A549 (cell line): ENCODE measurements around the gene GALNTL6. TPM values are rescaled to one million over a fixed set of nuclear protein-coding genes. Genes with fewer than 3 reads are reported as not detected.

ENCODE experiments used
- ATAC-seq, 2 experiments: fragments of 200-7000 bp in 1 of 2; fragments of >200 bp in 1 of 2; cut with Nextera tagmentation in 1 of 2; cut with Tn5 transposase in 1 of 2; 3 replicates each; pipeline versions ENCODE4 v1.8.0 to v1.9.1; 2018 to 2020; ENCODE audit warnings: mild to moderate bottlenecking in 1 of 2, moderate library complexity in 1 of 2
- CTCF ChIA-PET: fragments of 300-600 bp; sonication (Branson Sonifier 250); formaldehyde crosslinking; extraction: SDS; loops from one replicate; lab custom pipeline; 2021; ENCODE audit warnings: antibody characterized with exemption, inconsistent platforms; lab: Yijun Ruan, JAX
- POLR2A ChIA-PET: fragments of 350-600 bp; formaldehyde crosslinking; extraction: SDS; loops from one replicate; lab custom pipeline; 2021; ENCODE audit warnings: antibody characterized with exemption, inconsistent platforms; lab: Yijun Ruan, JAX
- DNase-seq, 2 experiments: peaks; one replicate each; pipeline versions ENCODE4 v3.0.0 to v3.0.0-alpha.2; 2011 to 2016; ENCODE audit warnings: low read depth in 1 of 2, low spot score in 1 of 2
- FAIRE-seq: peaks from 2 replicates; lab custom pipeline; 2011; peaks lifted over from hg19 to GRCh38; lab: Jason Lieb, UNC
- H3K27ac ChIP-seq, 2 experiments: fragments of >200 bp; sonication (Bioruptor Twin); formaldehyde crosslinking; 3 replicates each; pipeline ENCODE4 v1.5.1; 2016 to 2017
- H3K4me1 ChIP-seq: fragments of >200 bp; sonication (Bioruptor Twin); formaldehyde crosslinking; 3 replicates; pipeline ENCODE4 v1.6.1; 2016
- H3K4me2 ChIP-seq: fragments of >200 bp; sonication (Bioruptor Twin); formaldehyde crosslinking; 3 replicates; pipeline ENCODE4 v1.6.1; 2016
- H3K4me3 ChIP-seq: fragments of >200 bp; sonication (Bioruptor Twin); formaldehyde crosslinking; 3 replicates; pipeline ENCODE4 v1.5.1; 2016
- H3K9me3 ChIP-seq: fragments of >200 bp; sonication (Bioruptor Twin); formaldehyde crosslinking; 3 replicates; pipeline ENCODE4 v1.6.1; 2016
- ATOH8 ChIP-seq: fragments of 250-450 bp; sonication (Bioruptor Pico); IDR thresholded peaks from 2 replicates; pipeline ENCODE4 v1.5.0; 2020; ENCODE audit warnings: low read depth, mild to moderate bottlenecking, moderate library complexity
- BCL3 ChIP-seq: fragments of >200 bp; sonication (Bioruptor Twin); formaldehyde crosslinking; IDR thresholded peaks from 3 replicates; pipeline ENCODE4 v1.6.1; 2016
- BHLHE40 ChIP-seq: IDR thresholded peaks from 2 replicates; pipeline ENCODE4 v1.6.1; 2012; ENCODE audit warnings: low read depth, low read length, inconsistent platforms
- CBX8 ChIP-seq: fragments of 200-600 bp; sonication (generic); IDR thresholded peaks from 2 replicates; pipeline ENCODE4 v1.6.1; 2016
- CEBPB ChIP-seq, 2 experiments: fragments of >200 bp in 1 of 2; sonication (Bioruptor Twin) in 1 of 2; formaldehyde crosslinking in 1 of 2; IDR thresholded peaks; 2 replicates each; pipeline ENCODE4 v1.6.1; 2012 to 2016
- EHMT2 ChIP-seq: fragments of 200-600 bp; sonication (generic); IDR thresholded peaks from 2 replicates; pipeline ENCODE4 v1.6.1; 2016; ENCODE audit warnings: antibody characterized with exemption, low read depth, mild to moderate bottlenecking, moderate library complexity
- ELK1 ChIP-seq: fragments of 150-350 bp; IDR thresholded peaks from 2 replicates; pipeline ENCODE4 v1.6.1; 2014; ENCODE audit warnings: low read depth, mild to moderate bottlenecking, low read length
- ESRRA ChIP-seq: fragments of 150-350 bp; IDR thresholded peaks from 2 replicates; pipeline ENCODE4 v1.6.1; 2014; ENCODE audit warnings: mild to moderate bottlenecking, low read length, borderline replicate concordance
- FOSB ChIP-seq: fragments of 250-450 bp; sonication (Bioruptor Pico); IDR thresholded peaks from 2 replicates; pipeline ENCODE4 v1.5.0; 2020; ENCODE audit warnings: mild to moderate bottlenecking, moderate library complexity
- FOSL2 ChIP-seq, 2 experiments: fragments of 450-650 bp in 1 of 2; fragments of >200 bp in 1 of 2; sonication (Bioruptor Twin) in 1 of 2; formaldehyde crosslinking; IDR thresholded peaks; 2 replicates each; pipeline versions ENCODE4 v1.5.0 to v1.6.1; 2016 to 2020; ENCODE audit warnings: mild to moderate bottlenecking in 1 of 2, moderate library complexity in 1 of 2
- FOXS1 ChIP-seq: fragments of 250-450 bp; sonication (Bioruptor Pico); IDR thresholded peaks from 2 replicates; pipeline ENCODE4 v1.5.0; 2020; ENCODE audit warnings: mild to moderate bottlenecking, moderate library complexity
- GATA3 ChIP-seq: IDR thresholded peaks from 2 replicates; pipeline ENCODE4 v1.6.1; 2012; ENCODE audit warnings: borderline replicate concordance
- HEYL ChIP-seq: fragments of 250-450 bp; sonication (Bioruptor Pico); IDR thresholded peaks from 2 replicates; pipeline ENCODE4 v1.8.0; 2021; ENCODE audit warnings: mild to moderate bottlenecking, moderate library complexity
- HOXB13 ChIP-seq: fragments of 250-450 bp; sonication (Bioruptor Pico); IDR thresholded peaks from 2 replicates; pipeline ENCODE4 v1.5.0; 2020; ENCODE audit warnings: low read depth, mild to moderate bottlenecking, moderate library complexity
- HOXB5 ChIP-seq: fragments of 250-450 bp; sonication (Bioruptor Pico); IDR thresholded peaks from 2 replicates; pipeline ENCODE4 v1.5.0; 2020; ENCODE audit warnings: mild to moderate bottlenecking, moderate library complexity
- JUN ChIP-seq, 2 experiments: fragments of >200 bp; sonication (Bioruptor Twin); formaldehyde crosslinking; IDR thresholded peaks; 2 replicates in 1 of 2; 3 replicates in 1 of 2; pipeline ENCODE4 v1.6.1; 2016 to 2017
- JUNB ChIP-seq: fragments of >200 bp; sonication (Bioruptor Twin); formaldehyde crosslinking; IDR thresholded peaks from 2 replicates; pipeline ENCODE4 v1.6.1; 2016
- KDM1A ChIP-seq: fragments of 200-600 bp; sonication (generic); IDR thresholded peaks from 2 replicates; pipeline ENCODE4 v1.6.1; 2016; ENCODE audit warnings: low read depth, mild to moderate bottlenecking
- MAFK ChIP-seq: fragments of 450-650 bp; IDR thresholded peaks from 2 replicates; pipeline ENCODE4 v1.6.1; 2014; ENCODE audit not compliant: partially characterized antibody
- MAX ChIP-seq: IDR thresholded peaks from 2 replicates; pipeline ENCODE4 v1.6.1; 2012
- MAZ ChIP-seq: fragments of 150-350 bp; IDR thresholded peaks from 2 replicates; pipeline ENCODE4 v1.6.1; 2014; ENCODE audit warnings: antibody characterized with exemption, low read depth, low read length, borderline replicate concordance
- NFE2L2 ChIP-seq: fragments of 150-350 bp; conservative IDR thresholded peaks from 2 replicates; pipeline ENCODE4 v1.6.1; 2014; ENCODE audit warnings: low read length
- NPAS2 ChIP-seq: fragments of 250-450 bp; sonication (Bioruptor Pico); IDR thresholded peaks from 2 replicates; pipeline ENCODE4 v1.8.0; 2022; ENCODE audit warnings: mild to moderate bottlenecking, moderate library complexity, borderline replicate concordance
- NR3C1 ChIP-seq: fragments of >200 bp; sonication (Bioruptor Twin); formaldehyde crosslinking; IDR thresholded peaks from 3 replicates; pipeline ENCODE4 v1.6.1; 2017
- POLR2A ChIP-seq: IDR thresholded peaks from 2 replicates; pipeline ENCODE4 v1.6.1; 2012; ENCODE audit warnings: mild to moderate bottlenecking, low read length
- POLR2AphosphoS2 ChIP-seq: conservative IDR thresholded peaks from 2 replicates; pipeline ENCODE4 v1.6.1; 2012; ENCODE audit warnings: low read length, improper control_type of control experiment, inconsistent platforms
- RAD21 ChIP-seq, 2 experiments: fragments of >200 bp in 1 of 2; sonication (Bioruptor Twin) in 1 of 2; formaldehyde crosslinking in 1 of 2; IDR thresholded peaks in 1 of 2; conservative IDR thresholded peaks in 1 of 2; 2 replicates in 1 of 2; 3 replicates in 1 of 2; pipeline ENCODE4 v1.6.1; 2012 to 2018; ENCODE audit warnings: inconsistent platforms in 1 of 2
- TFCP2L1 ChIP-seq: fragments of 250-450 bp; sonication (Bioruptor Pico); IDR thresholded peaks from 2 replicates; pipeline ENCODE4 v1.5.0; 2021; ENCODE audit warnings: mild to moderate bottlenecking
- TP53 ChIP-seq: fragments of 250-450 bp; sonication (Bioruptor Pico); IDR thresholded peaks from 2 replicates; pipeline ENCODE4 v1.5.0; 2021; ENCODE audit warnings: mild to moderate bottlenecking, moderate library complexity
- ZFP36 ChIP-seq: fragments of 450-650 bp; IDR thresholded peaks from 2 replicates; pipeline ENCODE4 v1.6.1; 2014; ENCODE audit warnings: borderline replicate concordance; ENCODE audit not compliant: partially characterized antibody
- WGBS: methylation state at CpG from one replicate; pipeline ENCODE4 v1.1.6; 2017; ENCODE audit errors: missing lambda C conversion rate; 5-methylcytosine and 5-hydroxymethylcytosine counted together
- polyA plus RNA-seq, 4 experiments: library from polyadenylated mRNA; depleted of rRNA in 3 of 4; stranded (reverse); fragments of >200 nt; fragmentation: RNase III in 1 of 4; extraction: RNeasy Plus Mini Kit Qiagen cat#74134 plus additional on column Dnase treatment in 1 of 4; gene quantifications; 2 replicates in 3 of 4; 3 replicates in 1 of 4; pipeline ENCODE4 v1.2.3, GENCODE V29; 2011 to 2017

The GALNTL6 gene
- polyA plus RNA-seq, 2 of the 4 experiments (the other 2 are of a cell fraction), result 0.06 to 0.49 TPM

- ChIA-PET CTCF (no interaction called here), POLR2A (no interaction called here)
- Histone ChIP-seq H3K4me2 (no peak overlapping the region), H3K4me3 (no peak overlapping the region), H3K4me1 (no peaks in the 10 kb centered on the region), H3K27ac (no peak overlapping the region), H3K9me3 (no peaks in the 10 kb centered on the region)
- WGBS, result 87% methylated on average over 2 of the region's 2 CpGs
- no peak for FAIRE-seq
- no peak for TF ChIP-seq RAD21 (conservative IDR thresholded peaks at IDR 0.05 in 1 of 2, IDR thresholded peaks at IDR 0.05 in 1 of 2)
- no peak for TF ChIP-seq NR3C1
- no peak for TF ChIP-seq BCL3
- TF ChIP-seq FOSB (CRISPR knock-in tag), result no peak
- TF ChIP-seq ZFP36, result no peak
- TF ChIP-seq MAZ, result no peak
- TF ChIP-seq NPAS2, result no peak
- no peak for TF ChIP-seq KDM1A
- TF ChIP-seq TP53 (CRISPR knock-in tag), result no peak
- TF ChIP-seq JUN (IDR thresholded peaks at IDR 0.05), result no peak
- TF ChIP-seq HEYL (CRISPR knock-in tag), result no peak
- no peak for TF ChIP-seq FOXS1 (CRISPR knock-in tag)
- no peak for ATAC-seq
- DNase-seq, result no peak
Measured at GRCh38 chr4:172751550-172751949, 938.3 kb downstream of the GALNTL6 start.

GRCh38 chr4:172758586-172759340 lies 945.6 kb downstream of the GALNTL6 start:
- Histone ChIP-seq H3K4me1 (peaks cover 13% of the 10 kb centered on the region; the same call in 2 of the 3 replicates), H3K4me3 (no peak overlapping the region), H3K9me3 (no peaks in the 10 kb centered on the region), H3K4me2 (peak overlapping the region; percentile 19), H3K27ac (peak overlapping the region; percentile 56 to 76)
- CTCF ChIA-PET, result no interaction called here
- POLR2A ChIA-PET, result no interaction called here
- WGBS, result 0% methylated on average over 2 of the region's 2 CpGs
- ATAC-seq (peak; percentile 93 to 99), DNase-seq (peak; percentile 21 to 47), FAIRE-seq (no peak)
- no peak for TF ChIP-seq MAZ
- TF ChIP-seq HEYL (CRISPR knock-in tag), result no peak
- TF ChIP-seq RAD21 (conservative IDR thresholded peaks at IDR 0.05 in 1 of 2, IDR thresholded peaks at IDR 0.05 in 1 of 2), result peak; percentile 2 to 21; a peak in 1 of 5 replicates
- TF ChIP-seq KDM1A, result no peak
- TF ChIP-seq CEBPB (IDR thresholded peaks at IDR 0.05), result no peak
- peak; percentile 52; the same call in 1 of the 2 replicates for TF ChIP-seq JUNB
- no peak for TF ChIP-seq MAX
- TF ChIP-seq CBX8, result no peak
- TF ChIP-seq BCL3, result no peak
- no peak for TF ChIP-seq POLR2A
- TF ChIP-seq GATA3, result peak; percentile 55; the same call in 1 of the 2 replicates
- peak; percentile 55; the same call in 1 of the 2 replicates for TF ChIP-seq FOSL2 (IDR thresholded peaks at IDR 0.05)
- TF ChIP-seq FOSL2 (CRISPR knock-in tag; IDR thresholded peaks at IDR 0.05), result peak; percentile 77
- no peak for TF ChIP-seq EHMT2
- TF ChIP-seq MAFK, result no peak
- no peak for TF ChIP-seq TFCP2L1 (CRISPR knock-in tag)
- TF ChIP-seq HOXB13 (CRISPR knock-in tag), result no peak
- no peak for TF ChIP-seq BHLHE40
- no peak for TF ChIP-seq ESRRA
- no peak for TF ChIP-seq ELK1
- no peak for TF ChIP-seq NPAS2
- TF ChIP-seq NFE2L2, result no peak
- TF ChIP-seq POLR2AphosphoS2, result no peak
- TF ChIP-seq ATOH8 (CRISPR knock-in tag), result no peak
- no peak for TF ChIP-seq JUN (IDR thresholded peaks at IDR 0.05)
- no peak for TF ChIP-seq HOXB5 (CRISPR knock-in tag)
- no peak for TF ChIP-seq ZFP36
